HCT116 (cell line): ENCODE results near the gene TPI1. TPM values are rescaled to one million over a fixed set of nuclear protein-coding genes. Genes with fewer than 3 reads are reported as not detected.
A peak's percentile ranks its signal among the peaks of the same experiment; 100 is the strongest.

ENCODE experiments used
- ATAC-seq: fragments of 200-7000 bp; cut with Tn5 transposase; 2 replicates; pipeline ENCODE4 v1.9.1; 2020; ENCODE audit warnings: mild to moderate bottlenecking, moderate library complexity
- BruUV-seq: library from RNA; stranded (reverse); fragments of 400-500 nt; replicated peaks from 2 replicates; lab custom pipeline; 2021; lab: Mats Ljungman, UMichigan
- CTCF ChIA-PET: fragments of 300-600 bp; sonication (Branson Sonifier 250); formaldehyde crosslinking; loops from one replicate; lab custom pipeline; 2021; ENCODE audit warnings: antibody characterized with exemption; lab: Charles Lee
- POLR2A ChIA-PET: fragments of 300-600, 350-600 bp; sonication (Branson Sonifier 250); formaldehyde crosslinking; loops from one replicate; lab custom pipeline; 2021; ENCODE audit warnings: antibody characterized with exemption; lab: Charles Lee
- RAD21 ChIA-PET, 2 experiments: fragments of 300-600 bp; sonication (Branson Sonifier 250); formaldehyde crosslinking; loops; one replicate each; lab custom pipeline; 2023; ENCODE audit warnings: low total read pairs in 2 of 2; ENCODE audit not compliant: uncharacterized antibody in 2 of 2, unreplicated experiment in 2 of 2, low non-redundant PET in 1 of 2; lab: Charles Lee
- DNase-seq: peaks from one replicate; pipeline ENCODE4 v3.0.0-alpha.2; 2010; ENCODE audit warnings: low read depth, low spot score
- H2AFZ ChIP-seq: fragments of 200-600 bp; shearing (Covaris generic), sonication (generic); 2 replicates; pipeline ENCODE4 v1.6.1; 2017; ENCODE audit warnings: low read depth, mixed run types, mixed read lengths, antibody characterized with exemption, low read length; ENCODE audit not compliant: poor library complexity, severe bottlenecking
- H3K27ac ChIP-seq: 2 replicates; pipeline ENCODE4 v1.5.1; 2012; ENCODE audit warnings: low read depth, low read length
- H3K27me3 ChIP-seq: fragments of 200-600 bp; sonication (generic); 2 replicates; pipeline ENCODE4 v1.6.1; 2016; ENCODE audit warnings: mixed run types, low read length, mixed read lengths; ENCODE audit not compliant: insufficient read depth
- H3K36me3 ChIP-seq, 2 experiments: fragments of 200-500 bp in 1 of 2; fragments of 200-600 bp in 1 of 2; sonication (Bioruptor generic) in 1 of 2; sonication (generic) in 1 of 2; 2 replicates each; pipeline versions ENCODE4 v1.5.1 to v1.6.1; 2014 to 2016; ENCODE audit warnings: low read length in 2 of 2, inconsistent platforms in 1 of 2, mixed read lengths in 1 of 2, mixed run types in 1 of 2; ENCODE audit not compliant: insufficient read depth in 2 of 2, control insufficient read depth in 1 of 2
- H3K4me1 ChIP-seq, 2 experiments: fragments of 200-600 bp in 1 of 2; sonication (generic) in 1 of 2; 2 replicates each; pipeline versions ENCODE4 v1.5.1 to v1.6.1; 2012 to 2017; ENCODE audit warnings: low read length in 2 of 2, inconsistent platforms in 1 of 2, mild to moderate bottlenecking in 1 of 2, mixed read lengths in 1 of 2, mixed run types in 1 of 2, moderate library complexity in 1 of 2; ENCODE audit not compliant: insufficient read depth in 2 of 2, control insufficient read depth in 1 of 2
- H3K4me2 ChIP-seq: fragments of 200-600 bp; sonication (generic); 2 replicates; pipeline ENCODE4 v1.6.1; 2017; ENCODE audit warnings: mixed run types, low read length, mixed read lengths
- H3K4me3 ChIP-seq, 2 experiments: fragments of 200-600 bp in 1 of 2; sonication (generic) in 1 of 2; replicated peaks in 1 of 2; 2 replicates each; pipeline ENCODE4 v1.5.1; 2011 to 2016; ENCODE audit warnings: low read length in 2 of 2, control low read depth in 1 of 2, low read depth in 1 of 2, mild to moderate bottlenecking in 1 of 2, mixed read lengths in 1 of 2, mixed run types in 1 of 2
- H3K79me2 ChIP-seq: fragments of 200-600 bp; sonication (generic); 2 replicates; pipeline ENCODE4 v1.6.1; 2017; ENCODE audit warnings: mild to moderate bottlenecking, mixed run types, low read length, moderate library complexity, mixed read lengths; ENCODE audit not compliant: insufficient read depth
- H3K9ac ChIP-seq: fragments of 200-600 bp; sonication (generic); 2 replicates; pipeline ENCODE4 v1.6.1; 2016; ENCODE audit warnings: low read length, mixed read lengths
- H3K9me2 ChIP-seq: fragments of 200-600 bp; sonication (generic), shearing (Covaris generic); 2 replicates; pipeline ENCODE4 v1.6.1; 2017; ENCODE audit warnings: mixed run types, mild to moderate bottlenecking, moderate library complexity; ENCODE audit not compliant: insufficient read depth
- H3K9me3 ChIP-seq, 2 experiments: fragments of 200-500 bp in 1 of 2; fragments of 200-600 bp in 1 of 2; sonication (Bioruptor generic) in 1 of 2; sonication (generic) in 1 of 2; 2 replicates each; pipeline ENCODE4 v1.6.1; 2014 to 2017; ENCODE audit warnings: low read length in 2 of 2, mixed read lengths in 2 of 2, inconsistent platforms in 1 of 2, low read depth in 1 of 2, mild to moderate bottlenecking in 1 of 2, mixed run types in 1 of 2, moderate library complexity in 1 of 2; ENCODE audit not compliant: control insufficient read depth in 1 of 2, insufficient read depth in 1 of 2
- H4K20me1 ChIP-seq: fragments of 200-600 bp; sonication (generic), shearing (Covaris generic); 2 replicates; pipeline ENCODE4 v1.6.1; 2017; ENCODE audit warnings: mixed run types, mild to moderate bottlenecking, moderate library complexity; ENCODE audit not compliant: insufficient read depth
- ATF3 ChIP-seq: IDR thresholded peaks from 2 replicates; pipeline ENCODE4 v1.6.1; 2012
- CTCF ChIP-seq, 3 experiments: fragments of 200-600 bp in 1 of 3; sonication (generic) in 1 of 3; IDR thresholded peaks in 2 of 3; conservative IDR thresholded peaks in 1 of 3; 2 replicates each; pipeline ENCODE4 v1.5.1; 2012 to 2017; ENCODE audit warnings: low read depth in 2 of 3, low read length in 2 of 3, antibody characterized with exemption in 1 of 3, borderline replicate concordance in 1 of 3, control low read depth in 1 of 3, mild to moderate bottlenecking in 1 of 3, mixed read lengths in 1 of 3, mixed run types in 1 of 3, moderate library complexity in 1 of 3; ENCODE audit not compliant: insufficient read depth in 1 of 3
- EGR1 ChIP-seq: IDR thresholded peaks from 2 replicates; pipeline ENCODE4 v1.6.1; 2012; ENCODE audit warnings: low read depth
- EZH2 ChIP-seq: fragments of 200-600 bp; sonication (generic); IDR thresholded peaks from 2 replicates; pipeline ENCODE4 v1.6.1; 2017; ENCODE audit warnings: antibody characterized with exemption, mixed run types
- EZH2phosphoT487 ChIP-seq: fragments of 200-600 bp; IDR thresholded peaks from 2 replicates; pipeline ENCODE4 v1.6.1; 2018; ENCODE audit warnings: antibody characterized with exemption, borderline replicate concordance
- JUND ChIP-seq: IDR thresholded peaks from 2 replicates; pipeline ENCODE4 v1.6.1; 2012
- SP1 ChIP-seq: IDR thresholded peaks from 2 replicates; pipeline ENCODE4 v1.6.1; 2012; ENCODE audit warnings: low read depth
- YY1 ChIP-seq: IDR thresholded peaks from 2 replicates; pipeline ENCODE4 v1.6.1; 2011; ENCODE audit warnings: low read length, low read depth, moderate library complexity, mild to moderate bottlenecking; ENCODE audit not compliant: insufficient replicate concordance; ENCODE audit errors: extremely low read depth
- ZNF274 ChIP-seq: fragments of 200-500 bp; sonication (Bioruptor generic); IDR thresholded peaks from 2 replicates; pipeline ENCODE4 v1.6.1; 2014; ENCODE audit warnings: mild to moderate bottlenecking, low read depth, low read length, inconsistent platforms
- intact Hi-C: fragments of 100-400 bp; cut with micrococcal nuclease; formaldehyde crosslinking; loops from 2 replicates; pipeline ENCODE4 v1.10.0; 2022
- total RNA-seq: library from RNA; stranded (reverse); gene quantifications from one replicate; pipeline ENCODE4 v1.2.1, GENCODE V29; 2021; ENCODE audit not compliant: unreplicated experiment

Gene TPI1
- total RNA-seq, 1 experiment from 2014 or later: 1,068 TPM

- Histone ChIP-seq H2AFZ (no peak overlapping the region), H3K9me2 (no peaks in the 10 kb centered on the region), H3K4me1 (peaks cover 15 to 31% of the 10 kb centered on the region in 2 experiments), H3K4me2 (peak overlapping the region; percentile 100; the same call in 1 of the 2 replicates), H3K9me3 (no peaks in the 10 kb centered on the region), H3K36me3 (peaks cover 25 to 49% of the 10 kb centered on the region in 2 experiments; a peak in 3 of 4 replicates), H3K27me3 (no peaks in the 10 kb centered on the region), H4K20me1 (no peaks in the 10 kb centered on the region), H3K79me2 (peaks cover 37% of the 10 kb centered on the region), H3K27ac (no peak overlapping the region), H3K4me3 (no peak overlapping the region), H3K9ac (no peak overlapping the region; the same call in 1 of the 2 replicates)
- TF ChIP-seq EZH2 (no peak), CTCF (IDR thresholded peaks at IDR 0.05 in 2 of 3, conservative IDR thresholded peaks at IDR 0.05 in 1 of 3; ENCODE audit: borderline replicate concordance in 1 of 3, insufficient read depth in 1 of 3, low read depth in 2 of 3, low read length in 2 of 3) (no peak), YY1 (no peak), SP1 (no peak), JUND (no peak), EZH2phosphoT487 (no peak), ZNF274 (no peak), EGR1 (no peak), ATF3 (no peak)
- no TSS peak for BruUV-seq
- ChIA-PET RAD21 (no interaction called here), CTCF (interaction anchor here (1.2 kb wide), 1 partner anchor 15 kb away, joined by 3 read pairs; no protein-coding TSS in a partner anchor), POLR2A (interaction anchor here (8.9 kb wide), 1 partner anchor 20 kb away, joined by 186 read pairs; the partner anchor contains the start of genes SPSB2 and TPI1)
- intact Hi-C loops: no loop called here
- no peak for ATAC-seq
- no peak for DNase-seq
These were observed 17.9 kb upstream of the TPI1 start for GRCh38 chr12:6849427-6849826.
